HEK293 (cell line): ENCODE data around the gene CAP2.

Experiments used
- FEZF1 ChIP-seq: fragments of 450-650 bp; formaldehyde crosslinking; IDR thresholded peaks from 2 replicates; pipeline ENCODE4 v1.5.1; 2016; ENCODE audit warnings: missing biosample characterization, missing genetic modification characterization
- GFI1B ChIP-seq: fragments of 450-650 bp; formaldehyde crosslinking; IDR thresholded peaks from 2 replicates; pipeline ENCODE4 v1.5.1; 2016; ENCODE audit warnings: missing biosample characterization, missing genetic modification characterization
- GLI2 ChIP-seq: fragments of 450-650 bp; formaldehyde crosslinking; IDR thresholded peaks from 2 replicates; pipeline ENCODE4; 2017; ENCODE audit warnings: missing biosample characterization, missing genetic modification characterization, low read depth, borderline replicate concordance
- KLF7 ChIP-seq: fragments of 450-650 bp; formaldehyde crosslinking; IDR thresholded peaks from 2 replicates; pipeline ENCODE4 v1.5.1; 2016; ENCODE audit warnings: missing biosample characterization, missing genetic modification characterization, borderline replicate concordance
- KLF8 ChIP-seq: fragments of 450-650 bp; formaldehyde crosslinking; IDR thresholded peaks from 2 replicates; pipeline ENCODE4 v1.5.1; 2016; ENCODE audit warnings: missing biosample characterization, missing genetic modification characterization
- SP3 ChIP-seq: fragments of 450-650 bp; formaldehyde crosslinking; IDR thresholded peaks from 2 replicates; pipeline ENCODE4 v1.5.1; 2016; ENCODE audit warnings: missing biosample characterization, missing genetic modification characterization
- YY2 ChIP-seq: fragments of 450-650 bp; formaldehyde crosslinking; IDR thresholded peaks from 2 replicates; pipeline ENCODE4 v1.5.1; 2016; ENCODE audit warnings: missing biosample characterization, missing genetic modification characterization
- ZBTB8A ChIP-seq: fragments of 450-650 bp; formaldehyde crosslinking; IDR thresholded peaks from 2 replicates; pipeline ENCODE4 v1.5.1; 2016; ENCODE audit warnings: missing biosample characterization, missing genetic modification characterization
- ZFHX2 ChIP-seq: fragments of 450-650 bp; formaldehyde crosslinking; conservative IDR thresholded peaks from 2 replicates; pipeline ENCODE4 v1.5.1; 2016; ENCODE audit warnings: missing biosample characterization, missing genetic modification characterization
- ZFP37 ChIP-seq: fragments of 450-650 bp; formaldehyde crosslinking; IDR thresholded peaks from 2 replicates; pipeline ENCODE4 v1.5.1; 2016; ENCODE audit warnings: missing biosample characterization, missing genetic modification characterization
- ZNF10 ChIP-seq: fragments of 450-650 bp; formaldehyde crosslinking; IDR thresholded peaks from 2 replicates; pipeline ENCODE4 v1.5.1; 2017; ENCODE audit warnings: missing biosample characterization, missing genetic modification characterization
- ZNF23 ChIP-seq: fragments of 450-650 bp; formaldehyde crosslinking; IDR thresholded peaks from 2 replicates; pipeline ENCODE4 v1.5.1; 2016; ENCODE audit warnings: missing biosample characterization, missing genetic modification characterization, borderline replicate concordance
- ZNF426 ChIP-seq: fragments of 450-650 bp; formaldehyde crosslinking; IDR thresholded peaks from 2 replicates; pipeline ENCODE4 v1.5.1; 2017; ENCODE audit warnings: missing biosample characterization, missing genetic modification characterization, mild to moderate bottlenecking, inconsistent platforms, moderate library complexity
- ZNF548 ChIP-seq: fragments of 450-650 bp; formaldehyde crosslinking; IDR thresholded peaks from 2 replicates; pipeline ENCODE4 v1.5.1; 2016; ENCODE audit warnings: missing biosample characterization, missing genetic modification characterization
- TF ChIP-seq, protein P1 (sequence below): fragments of 450-650 bp; formaldehyde crosslinking; IDR thresholded peaks from 2 replicates; pipeline ENCODE4 v1.5.1; 2016; ENCODE audit warnings: missing biosample characterization, missing genetic modification characterization, low read depth
- TF ChIP-seq, protein P2 (sequence below): fragments of 450-650 bp; formaldehyde crosslinking; conservative IDR thresholded peaks from 2 replicates; pipeline ENCODE4 v1.5.1; 2016; ENCODE audit warnings: low read depth, missing biosample characterization, missing genetic modification characterization
- TF ChIP-seq, protein P3 (sequence below): fragments of 450-650 bp; formaldehyde crosslinking; IDR thresholded peaks from 2 replicates; pipeline ENCODE4 v1.5.0; 2017; ENCODE audit warnings: missing biosample characterization, missing genetic modification characterization, borderline replicate concordance
- TF ChIP-seq, protein P4 (sequence below): fragments of 450-650 bp; IDR thresholded peaks from 2 replicates; pipeline ENCODE4 v1.5.1; 2018; ENCODE audit warnings: missing biosample characterization, missing genetic modification characterization
- TF ChIP-seq, protein P5 (sequence below): fragments of 450-650 bp; formaldehyde crosslinking; IDR thresholded peaks from 2 replicates; pipeline ENCODE4 v1.5.1; 2016; ENCODE audit warnings: missing biosample characterization, missing genetic modification characterization
- TF ChIP-seq, protein P6 (sequence below): fragments of 450-650 bp; formaldehyde crosslinking; IDR thresholded peaks from 2 replicates; pipeline ENCODE4 v1.5.1; 2016; ENCODE audit warnings: missing biosample characterization, missing genetic modification characterization
- TF ChIP-seq, protein P7 (sequence below): fragments of 450-650 bp; IDR thresholded peaks from 2 replicates; pipeline ENCODE4 v1.5.1; 2018; ENCODE audit warnings: missing biosample characterization, mild to moderate bottlenecking, missing genetic modification characterization
- TF ChIP-seq, protein P8 (sequence below): fragments of 450-650 bp; formaldehyde crosslinking; IDR thresholded peaks from 2 replicates; pipeline ENCODE4 v1.5.1; 2016; ENCODE audit warnings: missing biosample characterization, missing genetic modification characterization

The CAP2 gene

DNA sequence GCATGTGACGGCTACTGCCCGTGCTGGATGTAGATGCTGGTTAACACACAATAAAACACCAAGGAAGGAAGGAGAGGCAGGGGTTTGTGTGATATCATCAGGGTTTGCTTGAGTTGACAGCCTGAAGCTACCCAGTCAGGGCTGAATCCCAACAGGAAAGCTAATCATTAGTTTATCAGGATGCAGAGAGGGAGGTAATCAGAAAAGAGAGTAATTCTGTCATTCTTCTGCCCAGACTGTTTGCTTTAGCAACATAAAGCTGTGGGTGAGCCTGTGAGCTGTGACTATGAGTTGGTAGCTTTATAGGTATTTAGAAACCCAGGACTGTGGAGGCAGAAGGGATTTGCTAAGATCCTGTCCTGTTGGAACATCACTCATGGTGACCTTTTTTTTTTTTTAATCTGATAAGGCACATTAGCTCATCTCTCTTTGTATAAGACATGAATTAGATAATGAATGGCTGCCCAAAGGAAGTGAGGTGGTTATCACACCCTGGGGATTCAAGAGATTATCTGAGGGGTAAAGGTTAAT is 79.3 kb downstream of the CAP2 start (continued):
- TF ChIP-seq, protein P1, sequence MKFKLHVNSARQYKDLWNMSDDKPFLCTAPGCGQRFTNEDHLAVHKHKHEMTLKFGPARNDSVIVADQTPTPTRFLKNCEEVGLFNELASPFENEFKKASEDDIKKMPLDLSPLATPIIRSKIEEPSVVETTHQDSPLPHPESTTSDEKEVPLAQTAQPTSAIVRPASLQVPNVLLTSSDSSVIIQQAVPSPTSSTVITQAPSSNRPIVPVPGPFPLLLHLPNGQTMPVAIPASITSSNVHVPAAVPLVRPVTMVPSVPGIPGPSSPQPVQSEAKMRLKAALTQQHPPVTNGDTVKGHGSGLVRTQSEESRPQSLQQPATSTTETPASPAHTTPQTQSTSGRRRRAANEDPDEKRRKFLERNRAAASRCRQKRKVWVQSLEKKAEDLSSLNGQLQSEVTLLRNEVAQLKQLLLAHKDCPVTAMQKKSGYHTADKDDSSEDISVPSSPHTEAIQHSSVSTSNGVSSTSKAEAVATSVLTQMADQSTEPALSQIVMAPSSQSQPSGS, result peak; percentile 76
- TF ChIP-seq, protein P2, sequence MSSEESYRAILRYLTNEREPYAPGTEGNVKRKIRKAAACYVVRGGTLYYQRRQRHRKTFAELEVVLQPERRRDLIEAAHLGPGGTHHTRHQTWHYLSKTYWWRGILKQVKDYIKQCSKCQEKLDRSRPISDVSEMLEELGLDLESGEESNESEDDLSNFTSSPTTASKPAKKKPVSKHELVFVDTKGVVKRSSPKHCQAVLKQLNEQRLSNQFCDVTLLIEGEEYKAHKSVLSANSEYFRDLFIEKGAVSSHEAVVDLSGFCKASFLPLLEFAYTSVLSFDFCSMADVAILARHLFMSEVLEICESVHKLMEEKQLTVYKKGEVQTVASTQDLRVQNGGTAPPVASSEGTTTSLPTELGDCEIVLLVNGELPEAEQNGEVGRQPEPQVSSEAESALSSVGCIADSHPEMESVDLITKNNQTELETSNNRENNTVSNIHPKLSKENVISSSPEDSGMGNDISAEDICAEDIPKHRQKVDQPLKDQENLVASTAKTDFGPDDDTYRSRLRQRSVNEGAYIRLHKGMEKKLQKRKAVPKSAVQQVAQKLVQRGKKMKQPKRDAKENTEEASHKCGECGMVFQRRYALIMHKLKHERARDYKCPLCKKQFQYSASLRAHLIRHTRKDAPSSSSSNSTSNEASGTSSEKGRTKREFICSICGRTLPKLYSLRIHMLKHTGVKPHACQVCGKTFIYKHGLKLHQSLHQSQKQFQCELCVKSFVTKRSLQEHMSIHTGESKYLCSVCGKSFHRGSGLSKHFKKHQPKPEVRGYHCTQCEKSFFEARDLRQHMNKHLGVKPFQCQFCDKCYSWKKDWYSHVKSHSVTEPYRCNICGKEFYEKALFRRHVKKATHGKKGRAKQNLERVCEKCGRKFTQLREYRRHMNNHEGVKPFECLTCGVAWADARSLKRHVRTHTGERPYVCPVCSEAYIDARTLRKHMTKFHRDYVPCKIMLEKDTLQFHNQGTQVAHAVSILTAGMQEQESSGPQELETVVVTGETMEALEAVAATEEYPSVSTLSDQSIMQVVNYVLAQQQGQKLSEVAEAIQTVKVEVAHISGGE (tag by site-specific recombination), result no peak
- TF ChIP-seq ZFHX2 (tag by site-specific recombination) (peak; percentile 57), SP3 (tag by site-specific recombination) (peak; percentile 9; the same call in 1 of the 2 replicates), ZNF548 (tag by site-specific recombination) (no peak), KLF7 (tag by site-specific recombination) (no peak), FEZF1 (tag by site-specific recombination) (peak; percentile 88), ZNF426 (tag by site-specific recombination) (no peak), GFI1B (tag by site-specific recombination) (peak; percentile 93), ZNF10 (tag by site-specific recombination) (peak; percentile 59; the same call in 1 of the 2 replicates), ZNF23 (tag by site-specific recombination) (no peak), KLF8 (no peak; the same call in 1 of the 2 replicates), ZBTB8A (tag by site-specific recombination) (peak; percentile 46; the same call in 1 of the 2 replicates), GLI2 (tag by site-specific recombination) (peak; percentile 63; the same call in 1 of the 2 replicates), ZFP37 (no peak), YY2 (tag by site-specific recombination) (no peak)
- TF ChIP-seq, protein P3, sequence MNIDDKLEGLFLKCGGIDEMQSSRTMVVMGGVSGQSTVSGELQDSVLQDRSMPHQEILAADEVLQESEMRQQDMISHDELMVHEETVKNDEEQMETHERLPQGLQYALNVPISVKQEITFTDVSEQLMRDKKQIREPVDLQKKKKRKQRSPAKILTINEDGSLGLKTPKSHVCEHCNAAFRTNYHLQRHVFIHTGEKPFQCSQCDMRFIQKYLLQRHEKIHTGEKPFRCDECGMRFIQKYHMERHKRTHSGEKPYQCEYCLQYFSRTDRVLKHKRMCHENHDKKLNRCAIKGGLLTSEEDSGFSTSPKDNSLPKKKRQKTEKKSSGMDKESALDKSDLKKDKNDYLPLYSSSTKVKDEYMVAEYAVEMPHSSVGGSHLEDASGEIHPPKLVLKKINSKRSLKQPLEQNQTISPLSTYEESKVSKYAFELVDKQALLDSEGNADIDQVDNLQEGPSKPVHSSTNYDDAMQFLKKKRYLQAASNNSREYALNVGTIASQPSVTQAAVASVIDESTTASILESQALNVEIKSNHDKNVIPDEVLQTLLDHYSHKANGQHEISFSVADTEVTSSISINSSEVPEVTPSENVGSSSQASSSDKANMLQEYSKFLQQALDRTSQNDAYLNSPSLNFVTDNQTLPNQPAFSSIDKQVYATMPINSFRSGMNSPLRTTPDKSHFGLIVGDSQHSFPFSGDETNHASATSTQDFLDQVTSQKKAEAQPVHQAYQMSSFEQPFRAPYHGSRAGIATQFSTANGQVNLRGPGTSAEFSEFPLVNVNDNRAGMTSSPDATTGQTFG, result no peak
- TF ChIP-seq, protein P4, sequence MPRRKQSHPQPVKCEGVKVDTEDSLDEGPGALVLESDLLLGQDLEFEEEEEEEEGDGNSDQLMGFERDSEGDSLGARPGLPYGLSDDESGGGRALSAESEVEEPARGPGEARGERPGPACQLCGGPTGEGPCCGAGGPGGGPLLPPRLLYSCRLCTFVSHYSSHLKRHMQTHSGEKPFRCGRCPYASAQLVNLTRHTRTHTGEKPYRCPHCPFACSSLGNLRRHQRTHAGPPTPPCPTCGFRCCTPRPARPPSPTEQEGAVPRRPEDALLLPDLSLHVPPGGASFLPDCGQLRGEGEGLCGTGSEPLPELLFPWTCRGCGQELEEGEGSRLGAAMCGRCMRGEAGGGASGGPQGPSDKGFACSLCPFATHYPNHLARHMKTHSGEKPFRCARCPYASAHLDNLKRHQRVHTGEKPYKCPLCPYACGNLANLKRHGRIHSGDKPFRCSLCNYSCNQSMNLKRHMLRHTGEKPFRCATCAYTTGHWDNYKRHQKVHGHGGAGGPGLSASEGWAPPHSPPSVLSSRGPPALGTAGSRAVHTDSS, result no peak
- TF ChIP-seq, protein P5, sequence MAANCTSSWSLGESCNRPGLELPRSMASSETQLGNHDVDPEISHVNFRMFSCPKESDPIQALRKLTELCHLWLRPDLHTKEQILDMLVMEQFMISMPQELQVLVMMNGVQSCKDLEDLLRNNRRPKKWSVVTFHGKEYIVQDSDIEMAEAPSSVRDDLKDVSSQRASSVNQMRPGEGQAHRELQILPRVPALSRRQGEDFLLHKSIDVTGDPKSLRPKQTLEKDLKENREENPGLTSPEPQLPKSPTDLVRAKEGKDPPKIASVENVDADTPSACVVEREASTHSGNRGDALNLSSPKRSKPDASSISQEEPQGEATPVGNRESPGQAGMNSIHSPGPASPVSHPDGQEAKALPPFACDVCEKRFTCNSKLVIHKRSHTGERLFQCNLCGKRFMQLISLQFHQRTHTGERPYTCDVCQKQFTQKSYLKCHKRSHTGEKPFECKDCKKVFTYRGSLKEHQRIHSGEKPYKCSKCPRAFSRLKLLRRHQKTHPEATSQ (tag by site-specific recombination), result no peak
- TF ChIP-seq, protein P6, sequence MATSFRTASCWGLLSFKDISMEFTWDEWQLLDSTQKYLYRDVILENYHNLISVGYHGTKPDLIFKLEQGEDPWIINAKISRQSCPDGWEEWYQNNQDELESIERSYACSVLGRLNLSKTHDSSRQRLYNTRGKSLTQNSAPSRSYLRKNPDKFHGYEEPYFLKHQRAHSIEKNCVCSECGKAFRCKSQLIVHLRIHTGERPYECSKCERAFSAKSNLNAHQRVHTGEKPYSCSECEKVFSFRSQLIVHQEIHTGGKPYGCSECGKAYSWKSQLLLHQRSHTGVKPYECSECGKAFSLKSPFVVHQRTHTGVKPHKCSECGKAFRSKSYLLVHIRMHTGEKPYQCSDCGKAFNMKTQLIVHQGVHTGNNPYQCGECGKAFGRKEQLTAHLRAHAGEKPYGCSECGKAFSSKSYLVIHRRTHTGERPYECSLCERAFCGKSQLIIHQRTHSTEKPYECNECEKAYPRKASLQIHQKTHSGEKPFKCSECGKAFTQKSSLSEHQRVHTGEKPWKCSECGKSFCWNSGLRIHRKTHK (tag by site-specific recombination), result no peak
- TF ChIP-seq, protein P7, sequence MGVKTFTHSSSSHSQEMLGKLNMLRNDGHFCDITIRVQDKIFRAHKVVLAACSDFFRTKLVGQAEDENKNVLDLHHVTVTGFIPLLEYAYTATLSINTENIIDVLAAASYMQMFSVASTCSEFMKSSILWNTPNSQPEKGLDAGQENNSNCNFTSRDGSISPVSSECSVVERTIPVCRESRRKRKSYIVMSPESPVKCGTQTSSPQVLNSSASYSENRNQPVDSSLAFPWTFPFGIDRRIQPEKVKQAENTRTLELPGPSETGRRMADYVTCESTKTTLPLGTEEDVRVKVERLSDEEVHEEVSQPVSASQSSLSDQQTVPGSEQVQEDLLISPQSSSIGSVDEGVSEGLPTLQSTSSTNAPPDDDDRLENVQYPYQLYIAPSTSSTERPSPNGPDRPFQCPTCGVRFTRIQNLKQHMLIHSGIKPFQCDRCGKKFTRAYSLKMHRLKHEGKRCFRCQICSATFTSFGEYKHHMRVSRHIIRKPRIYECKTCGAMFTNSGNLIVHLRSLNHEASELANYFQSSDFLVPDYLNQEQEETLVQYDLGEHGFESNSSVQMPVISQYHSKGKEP (tag by site-specific recombination), result no peak
- TF ChIP-seq, protein P8, sequence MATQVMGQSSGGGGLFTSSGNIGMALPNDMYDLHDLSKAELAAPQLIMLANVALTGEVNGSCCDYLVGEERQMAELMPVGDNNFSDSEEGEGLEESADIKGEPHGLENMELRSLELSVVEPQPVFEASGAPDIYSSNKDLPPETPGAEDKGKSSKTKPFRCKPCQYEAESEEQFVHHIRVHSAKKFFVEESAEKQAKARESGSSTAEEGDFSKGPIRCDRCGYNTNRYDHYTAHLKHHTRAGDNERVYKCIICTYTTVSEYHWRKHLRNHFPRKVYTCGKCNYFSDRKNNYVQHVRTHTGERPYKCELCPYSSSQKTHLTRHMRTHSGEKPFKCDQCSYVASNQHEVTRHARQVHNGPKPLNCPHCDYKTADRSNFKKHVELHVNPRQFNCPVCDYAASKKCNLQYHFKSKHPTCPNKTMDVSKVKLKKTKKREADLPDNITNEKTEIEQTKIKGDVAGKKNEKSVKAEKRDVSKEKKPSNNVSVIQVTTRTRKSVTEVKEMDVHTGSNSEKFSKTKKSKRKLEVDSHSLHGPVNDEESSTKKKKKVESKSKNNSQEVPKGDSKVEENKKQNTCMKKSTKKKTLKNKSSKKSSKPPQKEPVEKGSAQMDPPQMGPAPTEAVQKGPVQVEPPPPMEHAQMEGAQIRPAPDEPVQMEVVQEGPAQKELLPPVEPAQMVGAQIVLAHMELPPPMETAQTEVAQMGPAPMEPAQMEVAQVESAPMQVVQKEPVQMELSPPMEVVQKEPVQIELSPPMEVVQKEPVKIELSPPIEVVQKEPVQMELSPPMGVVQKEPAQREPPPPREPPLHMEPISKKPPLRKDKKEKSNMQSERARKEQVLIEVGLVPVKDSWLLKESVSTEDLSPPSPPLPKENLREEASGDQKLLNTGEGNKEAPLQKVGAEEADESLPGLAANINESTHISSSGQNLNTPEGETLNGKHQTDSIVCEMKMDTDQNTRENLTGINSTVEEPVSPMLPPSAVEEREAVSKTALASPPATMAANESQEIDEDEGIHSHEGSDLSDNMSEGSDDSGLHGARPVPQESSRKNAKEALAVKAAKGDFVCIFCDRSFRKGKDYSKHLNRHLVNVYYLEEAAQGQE, result no peak
